GM12864 (cell line): Measurements from ENCODE around the gene PHACTR1.
"Not testable (repeated sequence)": the region's sequence is repeated elsewhere in the genome, so short reads cannot be mapped to it uniquely, and the experiment has no call there.

Experiments
- DNase-seq: peaks from one replicate; pipeline ENCODE4 v3.0.0-alpha.2; 2011; ENCODE audit warnings: low read depth
- H3K4me3 ChIP-seq: 2 replicates; pipeline ENCODE4 v1.5.1; 2011; ENCODE audit warnings: mild to moderate bottlenecking, low read depth, low read length, control low read depth
- TF ChIP-seq, protein P1 (sequence below): IDR thresholded peaks from 2 replicates; pipeline ENCODE4 v1.5.1; 2011; ENCODE audit warnings: low read depth, mild to moderate bottlenecking, moderate library complexity, low read length, control low read depth, inconsistent platforms; ENCODE audit errors: missing control alignments

The PHACTR1 gene

DNA sequence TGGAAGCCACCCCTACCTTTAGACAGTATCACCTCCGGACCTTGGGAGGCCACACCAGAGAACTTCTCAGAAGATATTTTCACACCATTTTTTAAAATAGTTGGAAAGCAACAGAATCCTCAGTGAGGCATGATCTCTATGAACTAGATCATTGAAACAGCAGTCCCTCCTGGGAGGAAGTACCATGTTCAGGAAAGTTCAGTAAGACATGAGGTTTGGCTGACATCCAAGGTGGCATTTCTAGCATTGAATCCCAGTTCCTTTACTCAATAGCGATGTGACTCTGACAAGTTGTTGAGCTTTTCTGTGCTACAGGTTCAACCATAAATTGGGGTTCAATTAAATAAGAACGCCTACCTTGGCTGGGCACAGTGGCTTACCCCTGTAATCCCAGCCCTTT, 442.7 kb downstream of the PHACTR1 start:
- no peak for DNase-seq
- H3K4me3 ChIP-seq = no peak overlapping the region
- TF ChIP-seq, protein P1, sequence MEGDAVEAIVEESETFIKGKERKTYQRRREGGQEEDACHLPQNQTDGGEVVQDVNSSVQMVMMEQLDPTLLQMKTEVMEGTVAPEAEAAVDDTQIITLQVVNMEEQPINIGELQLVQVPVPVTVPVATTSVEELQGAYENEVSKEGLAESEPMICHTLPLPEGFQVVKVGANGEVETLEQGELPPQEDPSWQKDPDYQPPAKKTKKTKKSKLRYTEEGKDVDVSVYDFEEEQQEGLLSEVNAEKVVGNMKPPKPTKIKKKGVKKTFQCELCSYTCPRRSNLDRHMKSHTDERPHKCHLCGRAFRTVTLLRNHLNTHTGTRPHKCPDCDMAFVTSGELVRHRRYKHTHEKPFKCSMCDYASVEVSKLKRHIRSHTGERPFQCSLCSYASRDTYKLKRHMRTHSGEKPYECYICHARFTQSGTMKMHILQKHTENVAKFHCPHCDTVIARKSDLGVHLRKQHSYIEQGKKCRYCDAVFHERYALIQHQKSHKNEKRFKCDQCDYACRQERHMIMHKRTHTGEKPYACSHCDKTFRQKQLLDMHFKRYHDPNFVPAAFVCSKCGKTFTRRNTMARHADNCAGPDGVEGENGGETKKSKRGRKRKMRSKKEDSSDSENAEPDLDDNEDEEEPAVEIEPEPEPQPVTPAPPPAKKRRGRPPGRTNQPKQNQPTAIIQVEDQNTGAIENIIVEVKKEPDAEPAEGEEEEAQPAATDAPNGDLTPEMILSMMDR = no peak

DNA sequence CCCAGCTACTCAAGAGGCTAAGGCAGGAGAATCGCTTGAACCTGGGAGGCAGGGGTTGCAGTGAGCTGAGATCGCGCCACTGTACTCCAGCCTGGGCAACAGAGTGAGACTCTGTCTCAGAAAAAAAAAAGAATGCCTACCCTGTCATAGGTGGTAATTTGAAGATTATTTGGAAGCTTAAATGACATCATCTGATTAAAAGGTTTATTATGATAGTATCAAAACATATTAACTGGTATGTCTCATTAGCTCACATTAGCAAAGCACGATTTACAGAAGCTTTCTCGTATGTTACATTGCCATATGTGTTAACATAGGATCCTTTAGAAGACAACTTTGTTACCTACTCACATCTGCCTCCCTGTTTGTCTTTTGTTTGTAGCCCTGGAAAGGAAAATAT, 443.3 kb downstream of the PHACTR1 start:
- DNase-seq, H3K4me3 ChIP-seq: not testable (repeated sequence)

DNA sequence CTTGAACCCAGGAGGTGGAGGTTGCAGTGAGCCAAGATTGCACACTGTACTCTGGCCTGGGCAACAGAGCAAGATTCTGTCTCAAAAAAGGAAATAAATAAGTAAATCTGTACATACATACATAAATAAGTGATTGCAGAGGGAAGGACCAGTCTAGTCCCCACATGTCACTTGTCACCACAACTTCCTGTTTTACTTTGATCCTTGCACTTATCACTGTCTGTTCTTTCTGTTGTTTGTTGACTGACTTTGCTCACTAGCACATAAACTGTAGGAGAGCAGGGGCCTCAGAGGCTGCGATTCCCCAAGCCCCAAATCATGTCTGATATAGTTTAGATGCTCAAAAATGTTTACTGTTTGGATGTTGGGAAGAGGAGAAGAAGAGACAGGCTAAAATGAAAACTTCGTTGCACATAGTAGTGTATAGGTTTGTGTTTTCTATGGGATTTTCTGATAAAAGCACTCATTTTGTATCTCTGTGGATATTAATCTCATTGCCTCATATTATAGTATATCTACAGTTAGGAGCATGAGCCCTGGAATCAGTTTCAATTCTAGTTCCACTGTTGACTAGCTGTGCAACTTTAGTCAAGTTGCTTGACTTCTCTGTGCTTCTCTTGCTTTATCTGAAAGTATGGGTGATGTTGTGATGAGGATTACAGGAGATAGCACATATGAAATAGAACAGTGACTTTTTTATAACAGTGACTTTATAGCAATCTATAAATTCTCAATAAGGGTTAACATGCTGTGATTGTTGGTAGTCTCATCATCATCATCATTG, 446.8 kb downstream of the PHACTR1 start:
- TF ChIP-seq, protein P1 = no peak
- no peak for DNase-seq
- H3K4me3 ChIP-seq = no peak overlapping the region

DNA sequence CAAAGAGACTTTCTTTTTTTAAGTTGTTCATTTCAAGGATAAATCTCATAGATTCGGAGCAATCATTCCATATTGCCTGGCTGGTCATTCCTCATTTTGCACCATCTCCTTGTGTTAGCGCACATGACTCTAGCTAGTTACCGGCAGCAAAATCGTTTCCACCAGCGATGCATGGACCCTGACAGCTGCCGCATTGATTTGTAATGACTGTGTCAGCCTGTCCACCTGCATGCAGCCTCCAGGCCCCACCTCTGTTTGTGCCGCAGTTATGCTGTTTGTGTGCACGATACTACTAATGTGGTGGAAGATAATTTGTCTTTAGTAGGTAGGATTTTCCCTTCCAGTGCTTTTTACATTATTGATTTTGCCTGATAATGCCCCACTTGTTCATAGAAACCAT, 447.7 kb downstream of the PHACTR1 start:
- TF ChIP-seq, protein P1 = no peak
- DNase-seq = no peak
- H3K4me3 ChIP-seq = no peak overlapping the region

DNA sequence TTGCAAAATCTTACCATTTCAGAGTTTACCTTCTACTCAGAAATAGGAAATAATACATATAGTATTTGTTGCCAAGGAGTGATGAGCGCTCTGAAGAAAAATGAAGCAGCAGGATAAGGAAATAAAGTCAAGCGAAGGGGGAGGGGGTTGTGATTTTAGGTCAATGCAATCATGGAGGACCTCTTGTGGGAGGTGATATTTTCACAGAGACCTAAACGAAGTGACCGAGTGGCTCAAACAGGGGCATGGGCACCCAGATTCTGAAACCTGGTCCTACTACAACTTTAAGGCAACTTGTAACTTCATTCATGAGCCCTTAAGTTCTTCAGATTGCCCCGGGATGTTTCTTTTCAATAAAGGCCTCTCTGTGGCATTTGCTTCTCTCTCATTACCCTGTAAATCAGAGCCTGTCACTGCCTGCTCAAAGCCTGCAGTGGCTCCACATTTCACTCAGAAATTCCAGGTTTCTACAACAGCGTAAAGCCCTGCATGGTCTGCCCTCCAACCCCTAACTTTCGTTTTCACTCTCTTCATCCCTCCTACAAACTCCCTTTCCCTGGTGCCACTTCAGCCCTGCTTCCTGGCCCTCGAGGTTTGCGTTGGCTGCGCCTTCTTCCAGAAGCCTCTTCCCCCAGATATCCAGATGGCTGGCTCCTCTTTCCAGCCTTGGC, 449.1 kb downstream of the PHACTR1 start:
- TF ChIP-seq, protein P1 = no peak
- H3K4me3 ChIP-seq = no peak overlapping the region
- no peak for DNase-seq

DNA sequence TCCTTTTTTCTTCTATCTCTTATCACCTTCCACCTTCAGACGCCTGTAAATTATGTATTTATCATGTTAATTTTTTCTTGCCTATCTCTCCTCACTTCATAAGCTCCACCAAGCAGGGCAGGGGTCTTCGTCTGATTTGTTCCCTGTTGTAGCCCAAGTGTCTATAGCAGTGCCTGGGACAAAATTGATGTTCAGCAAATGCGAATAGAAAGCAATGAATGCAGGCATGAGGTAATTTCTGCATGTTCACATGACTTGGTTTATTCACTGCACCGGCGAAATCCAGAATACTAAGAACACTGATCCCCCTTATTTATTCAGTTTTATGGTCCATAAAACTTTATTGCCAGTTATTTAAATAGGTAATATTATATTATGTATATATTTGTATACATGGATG, 449.7 kb downstream of the PHACTR1 start:
- no peak overlapping the region for H3K4me3 ChIP-seq
- TF ChIP-seq, protein P1 = no peak
- no peak for DNase-seq

DNA sequence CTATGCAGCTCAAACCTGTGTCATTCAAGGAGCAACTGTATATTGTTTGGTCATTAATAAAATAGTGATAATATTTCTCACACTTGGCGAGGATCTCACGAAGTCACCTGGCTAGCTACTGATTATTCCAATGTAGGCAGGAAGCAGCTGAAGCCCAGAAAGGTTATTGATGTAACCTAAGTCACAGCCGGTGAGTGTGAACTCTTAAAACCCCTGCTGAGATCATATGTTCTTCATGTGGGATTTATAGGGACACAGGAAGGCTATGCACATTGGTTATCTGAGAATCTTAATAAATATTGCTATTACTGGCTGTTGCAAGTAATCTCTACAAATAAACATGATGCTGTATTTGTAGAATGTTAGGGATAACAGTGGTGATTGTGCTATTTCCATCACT, 450.3 kb downstream of the PHACTR1 start:
- TF ChIP-seq, protein P1 = no peak

More for the DNA sequence above, 450.3 kb downstream of the PHACTR1 start:
- no peak for DNase-seq
- H3K4me3 ChIP-seq = no peak overlapping the region
